UCSD-AML1 (cell line): ENCODE data around the gene MEP1B.
"Not testable (repeated sequence)": the region's sequence is repeated elsewhere in the genome, so short reads cannot be mapped to it uniquely, and the experiment has no call there.

Experiments
- DNase-seq: peaks from one replicate; lab custom pipeline; 2025; ENCODE audit not compliant: unreplicated experiment; lab: John Stamatoyannopoulos, UW

Gene MEP1B

DNA sequence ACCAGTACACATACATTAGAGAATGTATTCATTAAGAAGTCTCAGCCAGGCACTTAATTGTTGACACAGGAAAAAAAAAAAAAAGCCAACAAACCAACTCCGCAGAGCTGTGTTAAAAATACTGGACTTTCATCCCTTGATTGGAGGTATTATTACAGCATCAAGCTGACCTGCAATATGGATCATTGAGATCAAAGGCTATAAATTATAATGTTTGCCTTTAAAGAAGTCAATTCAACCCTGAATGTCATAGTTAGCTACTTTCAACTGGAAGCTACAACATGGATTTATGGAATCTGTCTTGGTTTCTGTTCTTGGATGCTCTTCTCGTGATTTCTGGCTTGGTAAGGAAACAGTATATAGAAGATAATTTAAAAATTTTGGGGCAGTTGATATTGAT lies at the start of gene MEP1B:
MEP1B (plus strand) TSS at position 250 of the 400 bp plus-strand sequence; CDS start at position 282, 32 bp downstream.
- DNase-seq, result no peak

DNA sequence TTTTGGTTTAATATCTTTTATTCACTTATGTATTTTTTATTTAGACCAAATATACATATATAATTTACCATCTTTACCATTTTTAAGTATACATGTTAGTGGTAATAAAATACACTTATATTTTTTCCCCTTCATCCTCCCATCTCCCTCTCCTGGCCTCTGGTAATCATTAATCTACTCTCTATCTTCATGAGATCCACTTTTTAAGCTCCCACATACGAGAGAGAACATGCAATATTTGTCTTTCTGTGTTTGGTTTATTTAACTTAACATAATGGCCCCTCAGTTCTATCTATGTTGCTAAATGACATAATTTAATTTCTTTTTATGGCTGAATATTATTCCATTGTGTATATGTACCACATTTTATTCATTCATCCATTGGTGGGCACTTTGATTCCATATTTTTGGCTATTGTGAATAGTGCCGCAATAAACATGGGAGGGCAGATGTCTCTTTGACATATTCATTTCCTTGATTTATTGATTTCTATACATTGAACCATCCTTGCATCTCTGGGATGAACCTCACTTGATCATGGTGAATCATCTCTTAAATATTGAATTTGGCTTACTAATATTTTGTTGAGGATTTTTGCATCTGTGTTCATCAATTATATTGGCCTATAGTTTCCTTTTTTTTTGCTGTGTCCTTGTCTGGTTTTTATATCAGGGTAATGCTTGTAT lies 41.5 kb upstream of the MEP1B start:
- no peak for DNase-seq

DNA sequence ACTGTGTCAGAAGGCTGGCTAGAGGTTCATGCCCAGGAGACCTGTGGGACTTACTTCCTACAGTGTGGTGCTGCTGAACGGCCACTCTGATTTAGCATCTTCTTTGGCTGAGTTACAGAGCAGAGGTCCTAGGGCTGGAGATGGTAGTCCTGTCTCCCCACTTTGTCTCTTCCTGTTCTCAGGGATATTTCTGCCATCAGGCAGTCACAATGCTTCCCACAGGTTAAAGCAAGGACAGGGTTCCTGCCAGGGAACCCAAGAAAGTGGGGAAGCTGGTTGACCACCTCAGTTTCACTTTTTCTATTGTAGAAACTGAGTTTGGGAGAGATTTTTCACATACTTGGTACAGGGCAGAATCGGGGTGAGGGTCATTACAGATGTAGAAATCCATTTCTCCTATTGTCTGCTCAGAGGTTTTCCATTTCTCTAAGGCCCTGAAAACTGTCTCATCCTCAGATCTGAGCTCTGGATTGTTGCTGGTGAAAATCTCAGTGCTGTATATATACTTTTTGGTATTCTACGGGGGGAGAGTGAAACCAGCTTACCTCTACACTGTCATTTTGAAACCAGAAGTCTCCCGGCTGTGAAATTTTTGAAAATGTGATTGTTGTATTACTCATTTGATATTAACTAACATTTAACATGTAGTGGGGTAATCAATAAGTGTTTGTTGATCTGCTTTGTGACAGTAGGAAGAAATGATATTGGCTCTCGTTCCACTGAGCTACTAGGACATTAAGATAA lies 37.0 kb upstream of the MEP1B start:
- DNase-seq, result no peak

DNA sequence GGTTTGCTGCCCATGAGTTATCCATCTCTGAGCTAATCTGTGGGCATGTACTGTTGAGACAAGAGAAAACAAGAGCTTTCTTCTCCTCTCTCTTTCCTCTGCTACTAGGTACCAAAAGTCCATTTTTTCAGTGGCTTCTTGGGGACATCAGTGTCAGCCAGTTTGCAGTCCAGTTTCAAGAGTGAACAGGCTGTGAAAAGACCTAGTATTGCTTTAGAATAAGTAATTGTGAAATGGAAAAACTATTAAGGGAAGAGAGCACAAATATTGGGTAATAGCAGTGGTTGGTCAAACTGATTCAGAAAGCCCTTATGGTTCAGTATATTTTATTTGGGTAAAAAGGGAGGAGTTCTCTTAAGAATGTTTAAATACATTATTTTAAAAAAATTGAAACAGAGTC lies 33.0 kb upstream of the MEP1B start:
- no peak for DNase-seq

GRCh38 chr18:32157580-32157979 lies 32.3 kb upstream of the MEP1B start:
- DNase-seq, result no peak

- peak; percentile 64 for DNase-seq
Observed at GRCh38 chr18:32158108-32158624, 31.7 kb upstream of the MEP1B start.

DNA sequence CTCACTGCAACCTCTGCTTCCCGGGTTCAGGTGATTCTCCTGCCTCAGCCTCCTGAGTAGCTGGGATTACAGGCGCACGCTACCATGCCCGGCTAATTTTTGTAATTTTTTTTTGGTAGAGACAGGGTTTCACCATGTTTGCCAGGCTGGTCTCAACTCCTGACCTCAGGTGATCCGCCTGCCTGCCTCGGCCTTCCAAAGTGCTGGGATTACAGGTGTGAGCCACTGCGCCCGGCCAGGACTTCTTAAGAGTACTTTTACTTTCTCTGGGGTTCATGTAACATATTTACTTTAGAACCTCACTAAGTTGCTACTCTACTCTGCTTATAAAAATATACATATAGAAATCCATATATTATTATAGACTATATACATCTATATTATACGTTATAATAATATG lies 31.2 kb upstream of the MEP1B start:
- not testable (repeated sequence) for DNase-seq

GRCh38 chr18:32160547-32160946 lies 29.3 kb upstream of the MEP1B start:
- DNase-seq, result no peak

DNA sequence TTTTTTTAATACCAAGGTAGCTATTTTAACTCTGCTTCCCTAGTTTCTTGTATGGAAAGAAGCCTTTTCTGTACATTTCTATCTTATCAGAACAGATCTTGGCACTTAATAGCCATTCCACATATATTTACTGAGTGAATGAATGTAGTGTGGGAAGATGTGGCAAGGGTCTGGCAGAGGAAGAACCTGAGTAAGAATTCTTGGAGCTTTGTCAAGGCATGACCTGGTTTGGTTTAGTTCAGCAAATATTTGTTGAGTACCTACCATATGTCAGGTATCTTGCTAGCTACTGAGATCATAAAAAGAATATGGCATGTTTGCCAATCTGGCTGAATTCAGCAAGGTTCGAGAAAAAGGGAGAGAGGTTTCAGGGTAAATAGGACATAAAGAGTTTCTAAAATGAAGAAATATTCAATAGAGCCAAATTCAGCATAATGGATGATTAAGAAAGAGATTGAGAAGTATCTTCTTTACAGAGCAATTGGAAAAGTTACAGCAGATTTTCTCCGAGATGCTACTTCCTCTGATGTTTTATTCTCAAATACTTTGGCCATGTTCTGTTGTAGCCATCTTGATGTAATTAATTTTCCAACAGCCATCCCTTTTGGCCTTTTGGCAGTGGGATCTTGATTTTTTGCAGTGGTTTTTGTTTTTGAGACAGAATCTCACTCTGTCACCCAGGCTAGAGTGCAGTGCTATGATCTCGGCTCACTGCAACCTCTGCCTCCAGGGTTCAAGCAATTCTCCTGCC lies 21.7 kb upstream of the MEP1B start:
- no peak for DNase-seq

GRCh38 chr18:32173654-32174053 lies 16.2 kb upstream of the MEP1B start:
- DNase-seq, result no peak

GRCh38 chr18:32174719-32175118 lies 15.1 kb upstream of the MEP1B start:
- no peak for DNase-seq

- DNase-seq, result no peak
Observed at GRCh38 chr18:32175265-32175664, 14.6 kb upstream of the MEP1B start.

- DNase-seq, result not testable (repeated sequence)
Observed at GRCh38 chr18:32176745-32177144, 13.1 kb upstream of the MEP1B start.

- DNase-seq, result no peak
Observed at GRCh38 chr18:32177530-32177929, 12.3 kb upstream of the MEP1B start.

- DNase-seq, result no peak
Observed at GRCh38 chr18:32183503-32183902, 6.3 kb upstream of the MEP1B start.

DNA sequence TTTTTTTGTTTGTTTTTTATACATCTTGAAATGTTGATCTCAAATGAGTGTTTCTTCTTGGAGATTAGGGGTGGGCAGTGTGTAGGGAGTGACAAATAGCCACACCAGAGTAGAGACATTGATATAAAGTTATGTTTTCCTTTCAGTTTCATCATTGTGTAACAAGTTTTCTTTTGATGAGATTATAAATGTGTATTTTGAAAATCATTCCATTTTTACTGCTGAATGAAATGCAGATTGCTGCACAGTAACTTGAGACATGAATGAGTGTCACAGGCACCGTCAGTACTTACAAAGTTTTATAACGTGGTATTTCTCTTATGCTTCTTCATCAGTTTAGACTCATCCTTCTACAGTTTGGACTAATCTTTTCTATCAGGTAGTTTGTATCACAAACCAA lies 370 bp downstream of the MEP1B start:
- no peak for DNase-seq

DNA sequence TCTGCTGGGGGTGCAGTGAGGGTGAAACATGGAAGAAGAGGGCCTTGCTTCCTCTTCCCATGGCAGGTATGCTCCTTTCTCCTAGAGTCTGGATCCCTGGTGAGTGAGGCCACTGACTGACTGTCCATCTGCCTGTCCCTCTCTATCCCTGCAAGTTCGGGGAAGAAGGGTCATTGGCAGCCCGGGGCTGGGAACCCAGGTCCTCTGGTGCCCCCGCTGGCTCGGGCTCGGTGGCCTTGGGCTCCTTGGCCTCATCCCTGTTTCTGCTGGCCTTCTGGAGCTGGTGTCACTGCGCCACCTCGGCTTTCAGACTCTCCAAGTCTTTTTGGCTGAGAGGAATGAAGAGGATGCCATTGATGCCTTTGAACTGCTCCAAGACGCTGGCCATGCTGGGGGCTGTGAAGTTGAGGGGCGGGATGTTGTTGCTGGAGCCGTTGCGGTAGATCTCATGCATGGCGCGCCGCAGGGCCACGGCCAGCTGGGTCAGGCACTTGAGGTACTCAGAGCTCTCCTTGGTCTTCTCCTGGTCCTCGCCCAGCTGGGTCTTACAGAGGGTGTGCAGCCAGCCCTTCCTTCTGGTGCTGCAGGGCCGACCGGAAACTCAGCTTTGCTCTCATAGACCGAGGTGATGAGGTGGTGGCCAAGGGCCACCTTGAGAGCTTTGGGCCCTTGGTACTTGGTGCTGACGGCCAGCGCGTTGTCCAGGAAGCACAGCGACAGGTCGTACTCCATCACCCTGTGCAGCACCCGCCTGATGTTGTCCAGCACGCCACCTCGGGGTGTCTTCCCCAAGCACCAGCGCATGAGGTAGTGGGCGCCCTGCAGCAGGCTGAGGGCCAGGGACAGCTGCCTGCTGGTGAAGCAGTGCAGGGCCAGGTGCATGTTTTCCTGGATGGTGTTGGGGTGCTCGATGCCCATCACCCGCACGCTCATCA lies 6.3 kb downstream of the MEP1B start:
- no peak for DNase-seq

DNA sequence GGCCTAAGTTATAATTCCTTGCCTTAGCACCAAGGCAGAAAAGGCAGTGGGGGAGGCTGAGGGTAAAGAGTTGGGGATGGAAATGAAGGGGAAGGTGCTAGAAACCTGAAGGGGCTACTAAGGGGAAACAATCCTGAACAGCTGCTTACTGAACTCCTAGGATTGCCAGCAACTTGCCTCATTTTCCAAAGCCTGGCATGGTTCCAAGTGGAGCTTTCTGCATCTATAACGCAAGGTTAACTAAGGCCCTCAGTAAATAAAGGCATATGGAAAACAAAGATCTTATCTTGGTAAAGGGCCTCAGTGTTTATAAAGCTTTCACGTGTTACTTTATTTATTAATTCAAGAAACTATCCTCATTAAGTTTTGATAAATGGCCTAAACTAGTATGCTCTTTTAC lies 10.9 kb downstream of the MEP1B start:
- no peak for DNase-seq

DNA sequence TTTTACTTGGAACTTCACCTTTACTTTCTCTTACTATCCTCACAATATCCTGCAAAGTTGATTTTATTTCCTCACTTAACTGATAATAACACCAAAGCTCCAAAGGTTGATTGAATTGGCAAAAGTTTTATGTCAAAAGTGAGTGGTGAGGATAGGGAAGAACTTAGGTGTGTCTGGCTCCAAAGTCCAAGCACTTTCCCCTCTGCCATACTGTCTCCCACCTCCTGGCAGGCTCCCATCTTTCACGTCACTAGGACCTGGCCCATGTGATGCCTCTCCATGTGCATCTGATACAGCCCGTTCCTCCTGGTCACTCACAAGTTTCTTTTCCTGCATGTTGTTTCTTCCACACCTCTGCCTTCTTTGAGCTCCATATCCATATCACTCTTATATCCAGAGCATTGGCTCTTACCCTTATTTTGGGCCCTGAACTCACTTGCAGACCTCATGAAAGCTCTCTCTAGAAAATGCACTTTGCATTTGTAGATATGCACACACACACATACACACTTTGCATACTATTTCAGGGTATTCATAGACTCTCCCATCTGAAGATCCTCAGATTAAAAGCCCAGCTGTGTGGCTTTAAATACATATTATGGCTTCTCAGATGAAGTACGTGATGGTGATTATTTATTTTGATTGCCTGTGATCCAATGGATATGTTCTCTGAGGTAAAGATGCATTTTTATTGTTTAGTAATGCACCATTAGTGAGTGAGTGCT lies 12.3 kb downstream of the MEP1B start:
- no peak for DNase-seq

DNA sequence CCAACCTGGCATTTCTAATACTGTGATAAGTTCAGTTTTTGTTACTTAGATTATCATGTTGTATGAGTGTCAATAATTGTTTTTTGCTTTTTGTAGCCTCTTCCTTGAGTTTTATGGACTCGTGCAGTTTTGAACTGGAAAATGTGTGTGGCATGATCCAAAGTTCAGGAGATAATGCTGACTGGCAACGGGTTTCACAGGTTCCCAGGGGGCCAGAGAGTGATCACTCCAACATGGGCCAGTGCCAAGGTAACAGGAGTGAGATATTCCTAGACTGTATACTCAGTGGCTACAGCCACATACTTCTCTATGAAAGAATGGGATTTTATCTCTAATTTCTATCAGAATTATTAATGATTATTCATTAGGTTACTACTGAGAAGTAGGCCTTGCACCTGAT lies 18.2 kb downstream of the MEP1B start:
- DNase-seq, result no peak
